T-helper 22 cell (primary cell): ENCODE data around the gene RPTOR.

Experiments
- DNase-seq: peaks from one replicate; pipeline ENCODE4 v3.0.0-alpha.2; 2020; ENCODE audit warnings: low read depth

Gene RPTOR

GRCh38 chr17:80768389-80768788 lies 223.8 kb downstream of the RPTOR start:
- DNase-seq: no peak

- DNase-seq: no peak
Observed at GRCh38 chr17:80768936-80769335, 224.3 kb downstream of the RPTOR start.

GRCh38 chr17:80769516-80769915 lies 224.9 kb downstream of the RPTOR start:
- DNase-seq: no peak

GRCh38 chr17:80769936-80770625 lies 225.4 kb downstream of the RPTOR start:
- DNase-seq: no peak

- DNase-seq: no peak
Observed at GRCh38 chr17:80770881-80771611, 226.4 kb downstream of the RPTOR start.

- no peak for DNase-seq
Observed at GRCh38 chr17:80771612-80772005, 227.0 kb downstream of the RPTOR start.

- no peak for DNase-seq
Observed at GRCh38 chr17:80772906-80773242, 228.2 kb downstream of the RPTOR start.

- DNase-seq: no peak
Observed at GRCh38 chr17:80773243-80773991, 228.8 kb downstream of the RPTOR start.

GRCh38 chr17:80774146-80774545 lies 229.5 kb downstream of the RPTOR start:
- no peak for DNase-seq

- no peak for DNase-seq
Observed at GRCh38 chr17:80774643-80775281, 230.1 kb downstream of the RPTOR start.

- DNase-seq: no peak
Observed at GRCh38 chr17:80775863-80776262, 231.2 kb downstream of the RPTOR start.

- DNase-seq: no peak
Observed at GRCh38 chr17:80777274-80777673, 232.6 kb downstream of the RPTOR start.

GRCh38 chr17:80778716-80779115 lies 234.1 kb downstream of the RPTOR start:
- DNase-seq: no peak

- no peak for DNase-seq
Observed at GRCh38 chr17:80779336-80779735, 234.7 kb downstream of the RPTOR start.

GRCh38 chr17:80779961-80780380 lies 235.3 kb downstream of the RPTOR start:
- DNase-seq: no peak

GRCh38 chr17:80780381-80781198 lies 236.0 kb downstream of the RPTOR start:
- DNase-seq: no peak

GRCh38 chr17:80781211-80781610 lies 236.6 kb downstream of the RPTOR start:
- no peak for DNase-seq

- no peak for DNase-seq
Observed at GRCh38 chr17:80781807-80782277, 237.2 kb downstream of the RPTOR start.

GRCh38 chr17:80782536-80783427 lies 238.1 kb downstream of the RPTOR start:
- DNase-seq: no peak

- no peak for DNase-seq
Observed at GRCh38 chr17:80783486-80783885, 238.8 kb downstream of the RPTOR start.

GRCh38 chr17:80783971-80784370 lies 239.3 kb downstream of the RPTOR start:
- DNase-seq: no peak
